ENCODE data around the gene GRK2. TPM values are rescaled to one million over a fixed set of nuclear protein-coding genes. Genes with fewer than 3 reads are reported as not detected.

The GRK2 gene
- total RNA-seq, 4 donors from 2014 or later: 39.8 to 72.5 (median 47.8) TPM

DNA sequence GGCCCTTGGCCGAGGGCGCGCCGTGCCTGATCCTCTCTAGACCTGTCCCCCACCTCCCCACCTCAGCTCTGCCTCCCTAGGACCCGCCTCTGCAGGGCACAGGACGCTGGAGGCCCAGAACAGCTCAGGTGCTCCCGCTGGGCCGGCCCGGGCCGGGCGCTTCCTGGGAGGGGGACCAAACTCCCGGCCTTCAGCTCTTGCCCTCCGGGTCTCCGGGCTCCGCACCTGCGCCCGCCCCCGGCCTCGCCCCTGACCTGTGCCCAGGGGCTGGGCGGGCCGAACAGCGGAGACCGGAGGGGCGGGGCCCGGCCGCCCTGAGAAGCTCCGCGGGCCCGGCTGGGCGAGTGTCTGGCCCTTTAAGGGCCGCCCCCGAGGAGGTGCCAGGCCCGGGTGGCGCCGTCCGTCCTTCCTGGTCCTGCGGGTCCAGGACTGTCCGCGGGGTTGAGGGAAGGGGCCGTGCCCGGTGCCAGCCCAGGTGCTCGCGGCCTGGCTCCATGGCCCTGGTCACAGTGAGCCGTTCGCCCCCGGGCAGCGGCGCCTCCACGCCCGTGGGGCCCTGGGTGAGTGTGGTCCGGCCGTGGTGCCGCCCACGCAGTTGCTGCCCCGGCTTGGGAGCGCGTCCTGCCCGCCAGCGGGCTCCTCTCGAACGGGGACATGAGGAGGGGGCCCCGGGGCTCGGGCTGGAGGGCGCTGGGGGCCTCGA, 37.0 kb downstream of the GRK2 start, which contains the start of gene SSH3:
Gene SSH3 (plus strand): TSS at position 399 of the 703 bp plus-strand sequence. CDS start 96 bp downstream, at position 495.
- TF ChIP-seq, protein P1, sequence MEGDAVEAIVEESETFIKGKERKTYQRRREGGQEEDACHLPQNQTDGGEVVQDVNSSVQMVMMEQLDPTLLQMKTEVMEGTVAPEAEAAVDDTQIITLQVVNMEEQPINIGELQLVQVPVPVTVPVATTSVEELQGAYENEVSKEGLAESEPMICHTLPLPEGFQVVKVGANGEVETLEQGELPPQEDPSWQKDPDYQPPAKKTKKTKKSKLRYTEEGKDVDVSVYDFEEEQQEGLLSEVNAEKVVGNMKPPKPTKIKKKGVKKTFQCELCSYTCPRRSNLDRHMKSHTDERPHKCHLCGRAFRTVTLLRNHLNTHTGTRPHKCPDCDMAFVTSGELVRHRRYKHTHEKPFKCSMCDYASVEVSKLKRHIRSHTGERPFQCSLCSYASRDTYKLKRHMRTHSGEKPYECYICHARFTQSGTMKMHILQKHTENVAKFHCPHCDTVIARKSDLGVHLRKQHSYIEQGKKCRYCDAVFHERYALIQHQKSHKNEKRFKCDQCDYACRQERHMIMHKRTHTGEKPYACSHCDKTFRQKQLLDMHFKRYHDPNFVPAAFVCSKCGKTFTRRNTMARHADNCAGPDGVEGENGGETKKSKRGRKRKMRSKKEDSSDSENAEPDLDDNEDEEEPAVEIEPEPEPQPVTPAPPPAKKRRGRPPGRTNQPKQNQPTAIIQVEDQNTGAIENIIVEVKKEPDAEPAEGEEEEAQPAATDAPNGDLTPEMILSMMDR (IDR thresholded peaks at IDR 0.05; ENCODE audit: low read depth): no peak

DNA sequence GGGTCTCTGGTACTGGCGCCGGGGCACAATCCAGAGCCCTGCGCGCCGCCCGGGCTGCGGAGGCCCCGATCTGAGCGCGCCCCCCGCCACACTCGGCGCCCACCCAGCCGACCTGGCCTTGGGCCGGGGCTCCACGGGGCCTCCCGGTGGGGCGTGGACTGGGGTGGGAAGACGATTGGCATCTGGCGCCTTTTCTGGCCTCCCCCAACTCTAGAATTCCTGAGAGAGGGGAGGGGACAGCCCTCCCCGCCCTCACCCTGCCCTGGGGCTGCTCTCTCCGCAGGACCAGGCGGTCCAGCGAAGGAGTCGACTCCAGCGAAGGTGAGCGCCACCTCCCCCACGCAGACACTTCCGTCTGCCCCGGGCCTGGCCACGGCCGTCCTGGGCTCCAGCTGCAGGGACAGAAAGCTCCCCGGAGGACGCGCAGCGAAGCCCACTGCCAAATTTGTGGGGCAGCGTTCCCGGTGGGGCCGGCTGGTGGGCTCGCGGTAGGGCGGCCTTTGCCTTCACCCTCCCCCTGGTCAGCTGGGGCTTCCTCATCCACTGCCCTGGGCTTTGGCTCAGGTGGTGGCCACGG, 37.6 kb downstream of the GRK2 start:
- TF ChIP-seq, protein P1 (IDR thresholded peaks at IDR 0.05; ENCODE audit: low read depth): no peak

DNA sequence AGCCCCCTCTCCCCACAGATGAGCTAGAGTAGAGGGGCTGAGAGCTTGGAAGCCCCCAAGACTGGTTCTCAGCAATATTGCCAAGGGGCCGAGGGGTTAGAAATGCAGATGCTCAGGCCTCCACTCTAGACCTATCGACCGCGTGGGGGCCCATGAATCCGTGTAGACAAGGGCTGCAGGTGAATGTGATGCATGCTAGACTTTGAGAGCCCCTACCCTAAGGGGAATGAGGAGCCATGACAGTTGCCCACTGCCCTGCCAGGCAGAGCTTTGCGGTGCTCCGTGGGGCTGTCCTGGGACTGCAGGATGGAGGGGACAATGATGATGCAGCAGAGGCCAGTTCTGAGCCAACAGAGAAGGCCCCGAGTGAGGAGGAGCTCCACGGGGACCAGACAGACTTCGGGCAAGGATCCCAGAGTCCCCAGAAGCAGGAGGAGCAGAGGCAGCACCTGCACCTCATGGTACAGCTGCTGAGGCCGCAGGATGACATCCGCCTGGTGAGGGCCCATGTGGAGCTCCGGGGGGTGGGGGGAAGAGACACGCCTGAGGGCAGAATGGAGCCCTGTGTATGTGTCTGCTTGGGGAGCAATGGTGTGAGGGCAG, 38.3 kb downstream of the GRK2 start:
- TF ChIP-seq, protein P1 (IDR thresholded peaks at IDR 0.05; ENCODE audit: low read depth): no peak

DNA sequence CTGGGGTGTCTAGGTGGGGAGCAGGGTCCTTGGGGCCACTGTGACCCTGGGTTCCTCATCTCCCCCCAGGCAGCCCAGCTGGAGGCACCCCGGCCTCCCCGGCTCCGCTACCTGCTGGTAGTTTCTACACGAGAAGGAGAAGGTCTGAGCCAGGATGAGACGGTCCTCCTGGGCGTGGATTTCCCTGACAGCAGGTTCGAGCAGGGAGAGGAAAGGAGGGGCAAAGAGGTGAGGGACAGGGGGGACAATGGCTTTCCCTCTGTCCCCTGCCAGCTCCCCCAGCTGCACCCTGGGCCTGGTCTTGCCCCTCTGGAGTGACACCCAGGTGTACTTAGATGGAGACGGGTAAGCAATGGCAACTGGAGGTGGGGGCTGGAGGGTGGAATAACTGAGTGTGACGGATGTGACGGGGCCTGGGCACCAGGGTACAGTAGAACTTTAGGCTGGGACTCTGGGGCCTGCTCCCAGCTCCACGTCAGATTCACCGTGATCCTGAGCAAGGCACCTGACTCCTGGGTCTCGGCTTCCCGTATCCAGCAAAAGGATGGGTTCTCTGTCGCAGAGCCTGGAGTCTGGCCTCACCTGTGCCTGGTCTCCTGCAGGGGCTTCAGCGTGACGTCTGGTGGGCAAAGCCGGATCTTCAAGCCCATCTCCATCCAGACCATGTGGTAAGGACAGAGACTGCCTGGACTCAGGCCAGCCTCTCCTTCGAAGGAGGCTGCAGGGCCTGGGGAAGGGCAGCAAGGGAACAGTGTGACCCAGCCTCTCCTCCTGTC, 40.7 kb downstream of the GRK2 start:
- TF ChIP-seq, protein P1 (IDR thresholded peaks at IDR 0.05; ENCODE audit: low read depth): no peak

DNA sequence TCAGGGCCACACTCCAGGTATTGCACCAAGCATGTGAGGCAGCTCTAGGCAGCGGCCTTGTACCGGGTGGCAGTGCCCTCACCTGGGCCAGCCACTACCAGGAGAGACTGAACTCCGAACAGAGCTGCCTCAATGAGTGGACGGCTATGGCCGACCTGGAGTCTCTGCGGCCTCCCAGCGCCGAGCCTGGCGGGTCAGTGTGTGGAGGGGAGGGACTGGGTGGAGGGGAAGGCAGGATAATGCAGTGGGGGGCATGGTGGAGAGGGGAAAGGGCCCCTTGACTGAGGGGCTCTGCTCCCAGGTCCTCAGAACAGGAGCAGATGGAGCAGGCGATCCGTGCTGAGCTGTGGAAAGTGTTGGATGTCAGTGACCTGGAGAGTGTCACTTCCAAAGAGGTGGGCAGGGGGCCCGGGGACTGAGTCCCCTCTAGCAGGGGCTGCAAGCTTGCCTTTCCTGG, 41.3 kb downstream of the GRK2 start:
- TF ChIP-seq, protein P1 (IDR thresholded peaks at IDR 0.05; ENCODE audit: low read depth): no peak

DNA sequence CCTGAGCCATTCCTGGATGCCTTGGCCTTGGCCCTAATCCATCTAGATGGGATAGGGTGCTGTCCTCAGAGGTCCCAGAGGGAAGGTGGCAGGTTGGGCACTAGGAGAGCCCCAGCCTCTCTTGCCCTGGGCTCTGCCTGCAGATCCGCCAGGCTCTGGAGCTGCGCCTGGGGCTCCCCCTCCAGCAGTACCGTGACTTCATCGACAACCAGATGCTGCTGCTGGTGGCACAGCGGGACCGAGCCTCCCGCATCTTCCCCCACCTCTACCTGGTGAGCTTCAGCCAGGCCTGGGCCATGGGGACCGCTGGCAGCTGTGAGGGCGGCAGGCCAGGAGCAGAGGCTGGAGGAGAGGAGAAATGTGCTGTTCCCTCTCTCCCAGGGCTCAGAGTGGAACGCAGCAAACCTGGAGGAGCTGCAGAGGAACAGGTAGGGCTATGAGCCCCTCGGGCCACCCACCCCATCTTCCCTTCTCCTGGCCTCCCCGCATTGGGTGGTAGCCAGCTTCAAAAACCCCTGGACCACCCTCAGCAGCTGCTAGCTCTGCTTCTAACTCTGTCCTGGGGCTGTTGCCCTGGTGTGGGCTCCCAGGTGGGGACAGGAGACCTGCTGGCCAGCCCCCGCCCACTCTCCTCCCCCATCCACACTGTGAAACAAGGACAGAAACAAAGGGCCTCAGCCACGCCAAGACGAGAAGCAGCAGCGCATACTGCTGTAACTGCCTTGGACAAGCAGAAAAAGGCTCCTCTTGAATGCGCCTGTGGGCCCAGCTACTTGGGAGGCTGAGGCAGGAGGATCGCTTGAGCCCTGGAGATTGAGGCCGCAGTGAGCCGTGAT, 42.0 kb downstream of the GRK2 start:
- TF ChIP-seq, protein P1 (IDR thresholded peaks at IDR 0.05; ENCODE audit: low read depth): no peak
